ENCODE data around the gene MAN2A2. TPM values are rescaled to one million over a fixed set of nuclear protein-coding genes. Genes with fewer than 3 reads are reported as not detected.

MAN2A2 gene
- total RNA-seq, 1 donor: 38.8 TPM

- Histone ChIP-seq H3K4me1 (ENCODE audit: insufficient read depth, low read length) (peaks cover 8% of the 10 kb centered on the region), H3K27me3 (ENCODE audit: insufficient read depth, low read length) (no peaks in the 10 kb centered on the region), H3K9me3 (ENCODE audit: low read depth, low read length) (no peaks in the 10 kb centered on the region), H3K4me3 (ENCODE audit: low read length) (no peak overlapping the region)
Observed at GRCh38 chr15:90946941-90947576, 44.0 kb downstream of the MAN2A2 start.

GRCh38 chr15:90947577-90948357 is 44.7 kb downstream of the MAN2A2 start:
- Histone ChIP-seq H3K4me3 (ENCODE audit: low read length) (no peak overlapping the region), H3K9me3 (ENCODE audit: low read depth, low read length) (no peaks in the 10 kb centered on the region), H3K27me3 (ENCODE audit: insufficient read depth, low read length) (no peaks in the 10 kb centered on the region), H3K4me1 (ENCODE audit: insufficient read depth, low read length) (peaks cover 8% of the 10 kb centered on the region)

- H3K9me3 ChIP-seq (ENCODE audit: low read depth, low read length): no peaks in the 10 kb centered on the region
- no peak overlapping the region for H3K4me3 ChIP-seq (ENCODE audit: low read length)
- H3K4me1 ChIP-seq (ENCODE audit: insufficient read depth, low read length): peaks cover 8% of the 10 kb centered on the region
- no peaks in the 10 kb centered on the region for H3K27me3 ChIP-seq (ENCODE audit: insufficient read depth, low read length)
Observed at GRCh38 chr15:90948506-90948905, 45.4 kb downstream of the MAN2A2 start.

- H3K27me3 ChIP-seq (ENCODE audit: insufficient read depth, low read length): no peaks in the 10 kb centered on the region
- peaks cover 16% of the 10 kb centered on the region for H3K4me1 ChIP-seq (ENCODE audit: insufficient read depth, low read length)
- H3K9me3 ChIP-seq (ENCODE audit: low read depth, low read length): no peaks in the 10 kb centered on the region
- no peak overlapping the region for H3K4me3 ChIP-seq (ENCODE audit: low read length)
Observed at GRCh38 chr15:90949979-90950675, 47.0 kb downstream of the MAN2A2 start.

GRCh38 chr15:90950676-90951075 is 47.6 kb downstream of the MAN2A2 start:
- Histone ChIP-seq H3K4me3 (ENCODE audit: low read length) (no peak overlapping the region), H3K9me3 (ENCODE audit: low read depth, low read length) (no peaks in the 10 kb centered on the region), H3K27me3 (ENCODE audit: insufficient read depth, low read length) (no peaks in the 10 kb centered on the region), H3K4me1 (ENCODE audit: insufficient read depth, low read length) (peaks cover 22% of the 10 kb centered on the region)

GRCh38 chr15:90952901-90953677 is 50.0 kb downstream of the MAN2A2 start:
- H3K4me3 ChIP-seq (ENCODE audit: low read length): no peak overlapping the region
- no peaks in the 10 kb centered on the region for H3K9me3 ChIP-seq (ENCODE audit: low read depth, low read length)
- no peaks in the 10 kb centered on the region for H3K27me3 ChIP-seq (ENCODE audit: insufficient read depth, low read length)
- peaks cover 33% of the 10 kb centered on the region for H3K4me1 ChIP-seq (ENCODE audit: insufficient read depth, low read length)

GRCh38 chr15:90953947-90954711 is 51.0 kb downstream of the MAN2A2 start:
- Histone ChIP-seq H3K27me3 (ENCODE audit: insufficient read depth, low read length) (no peaks in the 10 kb centered on the region), H3K4me1 (ENCODE audit: insufficient read depth, low read length) (peaks cover 32% of the 10 kb centered on the region), H3K9me3 (ENCODE audit: low read depth, low read length) (no peaks in the 10 kb centered on the region), H3K4me3 (ENCODE audit: low read length) (peak overlapping the region; percentile 93)

- H3K27me3 ChIP-seq (ENCODE audit: insufficient read depth, low read length): no peaks in the 10 kb centered on the region
- peak within 1 kb of the TSS; percentile 93 for H3K4me3 ChIP-seq (ENCODE audit: low read length)
- H3K4me1 ChIP-seq (ENCODE audit: insufficient read depth, low read length): peaks cover 24% of the 10 kb centered on the region
- no peaks in the 10 kb centered on the region for H3K9me3 ChIP-seq (ENCODE audit: low read depth, low read length)
Observed at GRCh38 chr15:90954712-90955623, 51.9 kb downstream of the MAN2A2 start, which contains the start of gene RCCD1. TSS of gene RCCD1 (plus strand) at chr15:90954884. CDS start at chr15:90956735, 1,851 bp downstream.

GRCh38 chr15:90955624-90956273 is 52.6 kb downstream of the MAN2A2 start:
- Histone ChIP-seq H3K4me3 (ENCODE audit: low read length) (peak overlapping the region; percentile 93), H3K9me3 (ENCODE audit: low read depth, low read length) (no peaks in the 10 kb centered on the region), H3K4me1 (ENCODE audit: insufficient read depth, low read length) (peaks cover 24% of the 10 kb centered on the region), H3K27me3 (ENCODE audit: insufficient read depth, low read length) (no peaks in the 10 kb centered on the region)

GRCh38 chr15:90956274-90957030 is 53.4 kb downstream of the MAN2A2 start:
- Histone ChIP-seq H3K9me3 (ENCODE audit: low read depth, low read length) (no peaks in the 10 kb centered on the region), H3K27me3 (ENCODE audit: insufficient read depth, low read length) (no peaks in the 10 kb centered on the region), H3K4me1 (ENCODE audit: insufficient read depth, low read length) (peaks cover 24% of the 10 kb centered on the region), H3K4me3 (ENCODE audit: low read length) (peak overlapping the region; percentile 30)

GRCh38 chr15:90957031-90957790 is 54.1 kb downstream of the MAN2A2 start:
- Histone ChIP-seq H3K4me3 (ENCODE audit: low read length) (no peak overlapping the region), H3K27me3 (ENCODE audit: insufficient read depth, low read length) (no peaks in the 10 kb centered on the region), H3K4me1 (ENCODE audit: insufficient read depth, low read length) (peaks cover 24% of the 10 kb centered on the region), H3K9me3 (ENCODE audit: low read depth, low read length) (no peaks in the 10 kb centered on the region)

- Histone ChIP-seq H3K4me3 (ENCODE audit: low read length) (no peak overlapping the region), H3K9me3 (ENCODE audit: low read depth, low read length) (no peaks in the 10 kb centered on the region), H3K27me3 (ENCODE audit: insufficient read depth, low read length) (no peaks in the 10 kb centered on the region), H3K4me1 (ENCODE audit: insufficient read depth, low read length) (peaks cover 24% of the 10 kb centered on the region)
Observed at GRCh38 chr15:90957791-90958190, 54.7 kb downstream of the MAN2A2 start.

All from mononuclear cell (primary cell).